ENCODE data around the gene RGS17. TPM values are rescaled to one million over a fixed set of nuclear protein-coding genes. Genes with fewer than 3 reads are reported as not detected.
A peak's percentile ranks its signal among the peaks of the same experiment; 100 is the strongest.
"Not testable (repeated sequence)": the region's sequence is repeated elsewhere in the genome, so short reads cannot be mapped to it uniquely, and the experiment has no call there.

RGS17 gene
- total RNA-seq, 2 donors from 2014 or later = 0.26 to 0.45 TPM

DNA sequence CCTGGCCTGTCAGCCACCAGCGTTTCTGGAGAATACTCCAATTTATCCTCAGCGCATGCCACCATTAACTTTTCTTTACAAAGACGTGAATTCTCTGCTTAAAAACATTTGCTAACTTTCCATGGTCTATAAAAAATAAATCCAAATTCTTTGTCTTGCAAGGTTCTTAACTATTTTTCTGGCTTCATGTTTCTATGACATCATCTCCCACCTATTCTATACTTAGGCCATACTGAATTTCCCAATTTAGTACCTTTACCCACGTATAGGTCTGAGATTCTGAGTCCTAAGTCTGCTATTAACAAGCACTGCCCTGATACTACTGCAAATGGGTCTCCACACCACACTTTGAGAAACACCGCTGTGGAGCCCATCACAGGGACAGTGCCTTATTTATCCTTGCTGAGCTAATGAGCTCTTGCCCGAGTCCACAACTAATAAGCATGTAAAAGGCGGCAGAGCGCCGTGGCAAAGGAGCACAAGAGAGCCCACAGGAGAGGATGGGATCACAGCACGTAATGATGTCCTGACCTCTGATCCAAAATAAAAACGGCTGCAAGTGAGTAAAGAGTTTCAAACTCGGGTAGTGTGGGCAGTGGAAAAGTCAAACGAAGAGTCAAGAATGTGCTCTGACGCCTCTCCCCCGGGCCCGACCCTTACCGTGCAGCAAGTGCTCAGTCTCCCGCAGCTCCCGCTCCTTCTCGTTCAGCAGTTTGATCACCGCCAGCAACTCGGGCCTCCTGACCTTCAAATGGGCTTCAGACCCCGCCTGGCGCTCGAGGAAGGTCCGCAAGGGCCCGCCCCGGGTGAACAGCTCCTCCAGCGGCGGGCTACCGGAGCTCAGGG, 129.1 kb downstream of the RGS17 start:
- Mint-ChIP-seq H3K9me3 (no peaks in the 10 kb centered on the region), H3K4me3 (peak overlapping the region; percentile 92), H3K27me3 (no peaks in the 10 kb centered on the region), H3K27ac (peak overlapping the region; percentile 93 to 96), H3K4me1 (ENCODE audit: low read depth in 2 of 2) (peaks cover 35 to 43% of the 10 kb centered on the region in 2 donors), H3K36me3 (peaks cover 24% of the 10 kb centered on the region)
- ATAC-seq (peak in 1 of 2 donors; percentile 0), DNase-seq (ENCODE audit: low spot score) (no peak)

DNA sequence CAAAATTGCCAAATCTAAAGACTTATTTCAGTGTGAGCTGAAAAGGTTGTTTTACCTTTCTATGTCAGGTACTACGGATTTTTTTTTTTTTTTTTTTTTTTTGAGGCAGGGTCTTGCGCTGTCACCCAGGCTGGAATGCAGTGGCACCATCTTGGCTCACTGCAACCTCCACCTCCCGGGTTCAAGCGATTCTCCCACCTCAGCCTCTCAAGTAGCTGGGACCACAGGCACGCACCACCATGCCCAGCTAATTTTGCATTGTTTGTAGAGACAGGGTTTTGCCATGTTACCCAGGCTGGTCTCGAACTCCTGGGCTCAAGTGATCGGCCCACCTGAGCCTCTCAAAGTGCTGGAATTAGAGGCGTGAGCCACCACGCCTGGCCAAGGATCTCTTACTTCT, 130.3 kb downstream of the RGS17 start:
- Mint-ChIP-seq H3K36me3 (peaks cover 29% of the 10 kb centered on the region), H3K4me1 (ENCODE audit: low read depth in 2 of 2) (peaks cover 38 to 49% of the 10 kb centered on the region in 2 donors), H3K27ac (peak overlapping the region; percentile 93 to 96), H3K4me3 (peak overlapping the region; percentile 92)
- H3K27me3 Mint-ChIP-seq; H3K9me3 Mint-ChIP-seq; DNase-seq (ENCODE audit: low spot score); ATAC-seq: not testable (repeated sequence)

DNA sequence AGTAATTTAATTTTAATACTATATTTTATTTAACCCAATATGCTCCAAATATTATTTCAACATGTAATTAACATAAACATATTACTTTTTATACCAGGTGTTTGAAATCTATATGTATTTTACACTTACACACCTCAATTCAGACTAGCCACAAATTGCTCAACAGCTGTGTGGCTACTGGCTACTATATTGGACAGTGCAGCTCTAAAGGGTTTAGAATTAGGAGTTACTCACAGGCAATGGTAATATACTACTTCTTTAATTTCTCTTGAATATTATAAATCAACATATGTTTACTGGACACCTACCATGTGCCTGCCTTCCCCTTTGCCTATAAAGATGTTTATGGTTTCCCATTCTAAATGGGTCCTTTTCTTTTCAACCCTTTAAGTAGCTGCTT, 130.8 kb downstream of the RGS17 start:
- no peak for DNase-seq (ENCODE audit: low spot score)
- Mint-ChIP-seq H3K36me3 (peaks cover 29% of the 10 kb centered on the region), H3K27ac (no peak overlapping the region), H3K27me3 (no peaks in the 10 kb centered on the region), H3K9me3 (no peaks in the 10 kb centered on the region), H3K4me3 (peak overlapping the region; percentile 55), H3K4me1 (ENCODE audit: low read depth in 2 of 2) (peaks cover 38 to 54% of the 10 kb centered on the region in 2 donors)
- no peak for ATAC-seq

DNA sequence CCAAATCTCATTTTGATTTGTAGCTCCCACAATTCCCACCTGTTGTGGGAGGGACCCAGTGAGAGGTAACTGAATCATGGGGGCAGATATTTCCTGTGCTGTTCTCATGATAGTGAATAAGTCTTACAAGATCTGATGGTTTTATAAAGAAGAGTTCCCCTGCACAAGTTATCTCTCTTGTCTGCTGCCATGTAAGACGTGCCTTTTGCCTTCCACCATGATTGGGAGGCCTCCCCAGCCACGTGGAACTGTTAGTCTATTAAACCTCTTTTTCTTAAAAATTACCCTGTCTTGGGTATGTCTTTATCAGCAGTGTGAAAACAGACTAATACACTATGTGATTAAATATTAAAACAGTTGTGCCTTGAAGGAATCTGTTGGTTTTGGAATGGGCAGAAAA, 131.5 kb downstream of the RGS17 start:
- peaks cover 38 to 54% of the 10 kb centered on the region in 2 donors for H3K4me1 Mint-ChIP-seq (ENCODE audit: low read depth in 2 of 2)
- peak overlapping the region; percentile 53 for H3K4me3 Mint-ChIP-seq
- DNase-seq (ENCODE audit: low spot score); ATAC-seq; H3K9me3 Mint-ChIP-seq; H3K27me3 Mint-ChIP-seq: not testable (repeated sequence)
- peak overlapping the region in 1 of 2 donors; percentile 15 for H3K27ac Mint-ChIP-seq
- peaks cover 29% of the 10 kb centered on the region for H3K36me3 Mint-ChIP-seq

DNA sequence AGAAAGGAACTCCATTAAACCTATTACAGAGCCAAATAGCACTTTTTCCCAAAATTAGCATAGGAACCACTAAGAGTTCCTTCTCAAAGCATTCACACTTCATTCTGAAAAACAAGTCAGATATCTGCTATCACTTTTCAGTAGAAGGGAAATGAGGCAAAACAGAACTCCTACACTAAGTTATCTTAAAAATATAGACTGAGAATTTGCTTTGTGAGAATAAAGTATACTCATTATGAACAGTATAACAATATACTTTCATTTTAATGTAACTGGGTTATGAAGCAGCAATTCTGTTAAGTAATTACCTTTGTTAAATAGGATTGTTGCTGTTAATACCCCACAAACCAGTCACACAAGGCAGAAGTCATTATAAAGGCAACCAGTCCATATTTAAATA, 137.2 kb downstream of the RGS17 start:
- H3K4me3 Mint-ChIP-seq = no peak overlapping the region
- ATAC-seq (no peak), DNase-seq (ENCODE audit: low spot score) (no peak)
- H3K27me3 Mint-ChIP-seq = no peaks in the 10 kb centered on the region
- peaks cover 10 to 25% of the 10 kb centered on the region in 2 donors for H3K4me1 Mint-ChIP-seq (ENCODE audit: low read depth in 2 of 2)
- peaks cover 19% of the 10 kb centered on the region for H3K36me3 Mint-ChIP-seq
- no peaks in the 10 kb centered on the region for H3K9me3 Mint-ChIP-seq
- H3K27ac Mint-ChIP-seq = peak overlapping the region; percentile 27 to 75

DNA sequence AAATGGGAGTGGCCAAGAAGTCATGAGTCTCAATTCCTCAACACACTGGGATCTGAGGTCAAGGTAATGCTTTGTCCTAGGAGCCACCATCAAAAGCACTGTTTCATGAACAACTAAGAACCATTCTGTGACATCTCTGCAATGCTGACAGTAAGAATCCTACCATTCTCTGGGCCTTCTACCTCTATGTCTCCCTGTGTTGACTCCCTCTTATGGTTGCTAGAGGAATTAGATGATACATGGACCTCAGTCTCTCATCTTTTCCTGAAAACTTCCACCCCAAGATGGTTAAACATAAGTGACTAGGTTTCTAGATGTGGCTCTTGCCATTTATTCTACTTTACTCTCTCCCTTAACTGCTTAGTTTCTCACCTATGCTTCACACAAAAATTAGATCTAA, 137.7 kb downstream of the RGS17 start:
- DNase-seq (ENCODE audit: low spot score) = no peak
- ATAC-seq = no peak
- peaks cover 19% of the 10 kb centered on the region for H3K36me3 Mint-ChIP-seq

DNA sequence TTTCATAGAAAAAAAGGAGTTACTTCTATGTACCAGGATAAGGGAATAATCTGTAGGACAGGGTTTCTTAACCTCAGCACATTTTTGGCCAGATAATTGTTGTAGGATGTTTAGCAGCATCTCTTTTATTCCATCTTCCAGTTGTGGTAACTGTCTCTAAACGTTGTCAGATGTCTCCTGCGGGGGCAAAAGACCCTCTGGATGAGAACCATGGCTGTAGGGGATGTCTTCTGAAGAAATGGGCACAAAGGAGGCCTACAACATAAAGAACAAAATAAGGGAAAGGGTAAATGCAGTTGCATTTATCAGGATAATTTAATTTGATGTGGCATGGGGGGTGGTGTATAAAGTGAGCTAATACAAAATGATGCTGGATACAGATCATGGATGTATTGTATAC, 144.1 kb downstream of the RGS17 start:
- no peak for ATAC-seq
- H3K27me3 Mint-ChIP-seq = no peaks in the 10 kb centered on the region
- peak overlapping the region; percentile 6 to 16 for H3K27ac Mint-ChIP-seq
- H3K36me3 Mint-ChIP-seq = peaks cover 13% of the 10 kb centered on the region
- H3K9me3 Mint-ChIP-seq = no peaks in the 10 kb centered on the region
- DNase-seq (ENCODE audit: low spot score) = no peak
- H3K4me1 Mint-ChIP-seq (ENCODE audit: low read depth in 2 of 2) = peaks cover 16 to 24% of the 10 kb centered on the region in 2 donors
- no peak overlapping the region for H3K4me3 Mint-ChIP-seq

More for the DNA sequence above, 137.7 kb downstream of the RGS17 start:
- Mint-ChIP-seq H3K27me3 (no peaks in the 10 kb centered on the region), H3K9me3 (no peaks in the 10 kb centered on the region), H3K4me3 (no peak overlapping the region), H3K27ac (peak overlapping the region; percentile 27 to 75), H3K4me1 (ENCODE audit: low read depth in 2 of 2) (peaks cover 10 to 24% of the 10 kb centered on the region in 2 donors)

DNA sequence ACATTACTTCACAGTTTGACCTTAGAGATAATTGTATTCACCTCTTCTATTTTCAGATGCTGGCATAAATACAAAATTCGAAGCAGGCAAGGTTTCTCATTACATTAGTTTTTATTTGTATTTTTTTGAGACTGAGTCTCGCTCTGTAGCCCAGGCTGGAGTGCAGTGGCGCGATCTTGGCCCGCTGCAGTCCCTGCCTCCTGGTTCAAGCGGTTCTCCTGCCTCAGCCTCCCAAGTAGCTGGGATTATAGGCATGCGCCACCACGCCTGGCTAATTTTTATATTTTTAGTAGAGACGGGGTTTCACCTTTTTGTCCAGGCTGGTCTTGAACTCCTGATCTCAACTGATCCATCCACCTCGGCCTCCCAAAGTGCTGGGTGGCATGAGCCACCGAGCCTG, 145.8 kb downstream of the RGS17 start:
- not testable (repeated sequence) for H3K27me3 Mint-ChIP-seq; ATAC-seq; H3K9me3 Mint-ChIP-seq; DNase-seq (ENCODE audit: low spot score)
- peak overlapping the region; percentile 91 for H3K4me3 Mint-ChIP-seq
- peaks cover 23 to 34% of the 10 kb centered on the region in 2 donors for H3K4me1 Mint-ChIP-seq (ENCODE audit: low read depth in 2 of 2)
- H3K27ac Mint-ChIP-seq = peak overlapping the region; percentile 92 to 96
- H3K36me3 Mint-ChIP-seq = peaks cover 20% of the 10 kb centered on the region

DNA sequence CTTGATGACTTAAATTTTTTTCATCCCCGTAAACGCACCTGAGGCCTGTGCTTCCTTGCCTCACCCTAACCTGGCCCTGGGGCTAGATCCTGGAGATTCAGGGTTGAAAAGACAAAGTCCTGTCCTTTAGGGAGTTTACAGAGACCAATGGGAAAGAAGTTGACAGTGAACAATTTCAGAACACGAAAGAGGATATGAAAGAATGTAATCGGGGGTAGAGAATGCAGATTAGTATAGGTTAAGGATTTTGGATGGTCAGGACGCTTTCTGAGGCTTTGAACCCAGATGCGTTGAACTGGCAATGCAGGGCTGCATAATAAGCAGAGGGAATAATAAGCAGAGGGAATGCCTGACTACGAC, 146.6 kb downstream of the RGS17 start:
- Mint-ChIP-seq H3K27ac (peak overlapping the region; percentile 92 to 96), H3K36me3 (peaks cover 21% of the 10 kb centered on the region), H3K4me3 (peak overlapping the region; percentile 91), H3K27me3 (no peaks in the 10 kb centered on the region), H3K4me1 (ENCODE audit: low read depth in 2 of 2) (peaks cover 27 to 38% of the 10 kb centered on the region in 2 donors), H3K9me3 (no peaks in the 10 kb centered on the region)
- ATAC-seq = no peak
- DNase-seq (ENCODE audit: low spot score) = no peak

DNA sequence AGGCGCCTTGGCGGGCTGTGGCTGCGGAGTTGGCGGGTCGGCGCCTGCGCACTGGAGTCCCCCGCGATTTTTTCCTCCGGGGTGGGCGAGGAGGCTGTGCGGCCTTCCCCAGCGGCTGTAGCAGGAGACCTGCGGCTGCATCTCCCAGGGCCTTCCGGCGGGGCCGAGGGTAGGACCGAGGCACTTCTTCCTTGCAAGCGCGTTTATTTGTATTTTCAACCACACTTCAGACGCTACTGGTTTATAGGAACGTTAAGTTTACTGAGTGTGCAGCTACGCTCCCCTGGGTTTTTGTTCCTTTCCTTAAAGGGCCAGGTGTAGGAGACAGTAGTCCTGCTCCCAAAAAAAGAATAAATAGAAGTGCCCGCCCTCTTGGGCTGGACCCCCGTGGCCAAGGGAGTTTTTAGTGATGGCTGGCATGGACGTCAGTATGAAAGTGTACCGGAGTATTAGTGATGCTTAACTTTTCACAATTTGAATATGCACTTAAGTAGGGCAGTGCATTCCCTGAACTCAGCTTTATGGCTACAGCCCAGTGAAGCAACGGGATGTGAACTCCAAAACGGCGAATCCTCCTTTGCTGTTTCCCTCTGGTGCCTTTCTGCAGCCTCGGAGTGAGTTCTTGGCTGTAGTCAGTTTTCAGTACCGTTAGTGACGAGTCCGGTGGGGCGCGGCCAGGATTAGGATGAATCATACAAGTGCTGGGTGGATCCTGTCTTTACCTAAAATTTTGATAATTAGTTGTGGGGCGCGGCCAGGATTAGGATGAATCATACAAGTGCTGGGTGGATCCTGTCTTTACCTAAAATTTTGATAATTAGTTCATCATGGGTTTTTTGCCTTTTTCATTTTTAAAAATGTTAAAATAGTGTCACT, 147.2 kb downstream of the RGS17 start:
- peak in 1 of 2 donors; percentile 34 for ATAC-seq
- Mint-ChIP-seq H3K36me3 (peaks cover 21% of the 10 kb centered on the region), H3K9me3 (no peaks in the 10 kb centered on the region), H3K4me1 (ENCODE audit: low read depth in 2 of 2) (peaks cover 27 to 43% of the 10 kb centered on the region in 2 donors), H3K4me3 (peak overlapping the region; percentile 91), H3K27me3 (no peaks in the 10 kb centered on the region), H3K27ac (peak overlapping the region; percentile 92 to 96)
- peak; percentile 97 for DNase-seq (ENCODE audit: low spot score)

DNA sequence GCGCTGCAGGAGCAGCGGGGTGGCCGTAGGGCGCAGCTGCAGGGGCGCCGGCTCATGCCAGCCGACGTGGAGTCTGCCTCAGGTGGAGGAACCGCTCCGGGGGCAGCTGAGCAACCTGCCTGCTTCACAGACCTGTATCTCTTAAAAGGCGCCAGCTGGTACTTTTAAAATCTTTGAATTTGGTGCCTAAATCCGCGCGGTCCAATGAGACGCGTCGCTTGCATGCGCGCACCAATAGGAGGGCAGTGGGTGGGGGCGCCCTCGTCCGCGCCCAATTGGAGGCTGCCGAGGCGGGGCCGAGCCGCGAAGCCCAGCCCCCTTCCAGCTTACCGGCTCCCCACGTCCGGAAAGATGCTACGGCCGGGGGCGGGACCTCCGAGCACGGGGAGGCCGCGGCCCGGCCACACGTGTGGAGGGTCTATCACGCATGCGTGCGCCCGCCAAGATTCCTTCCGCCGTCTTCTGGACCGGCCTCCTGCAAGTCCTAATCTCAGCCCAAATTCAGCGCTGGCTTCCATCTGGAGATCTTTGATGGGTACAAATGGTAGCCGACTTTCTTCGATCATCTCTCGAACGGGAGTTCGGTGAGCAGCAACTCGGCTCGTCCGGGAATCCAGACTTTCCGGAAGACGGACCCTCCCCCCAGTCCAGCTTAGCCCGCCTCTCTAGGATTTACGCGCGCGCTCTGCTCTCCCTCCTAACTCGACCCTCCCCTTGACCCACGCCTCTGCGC, 148.0 kb downstream of the RGS17 start, which contains the start of gene FBXO5:
Gene FBXO5 (minus strand): TSS at position 138 of the 733 bp plus-strand sequence. CDS start 82 bp downstream, at position 56.
- ATAC-seq (peak; percentile 96 to 97), DNase-seq (ENCODE audit: low spot score) (peak; percentile 99)
- H3K4me3 Mint-ChIP-seq = peak within 1 kb of the TSS; percentile 91
- peaks cover 30 to 43% of the 10 kb centered on the region in 2 donors for H3K4me1 Mint-ChIP-seq (ENCODE audit: low read depth in 2 of 2)
- no peaks in the 10 kb centered on the region for H3K9me3 Mint-ChIP-seq
- H3K27ac Mint-ChIP-seq = peak within 1 kb of the TSS; percentile 92 to 96
- no peaks in the 10 kb centered on the region for H3K27me3 Mint-ChIP-seq
- peaks cover 21% of the 10 kb centered on the region for H3K36me3 Mint-ChIP-seq

DNA sequence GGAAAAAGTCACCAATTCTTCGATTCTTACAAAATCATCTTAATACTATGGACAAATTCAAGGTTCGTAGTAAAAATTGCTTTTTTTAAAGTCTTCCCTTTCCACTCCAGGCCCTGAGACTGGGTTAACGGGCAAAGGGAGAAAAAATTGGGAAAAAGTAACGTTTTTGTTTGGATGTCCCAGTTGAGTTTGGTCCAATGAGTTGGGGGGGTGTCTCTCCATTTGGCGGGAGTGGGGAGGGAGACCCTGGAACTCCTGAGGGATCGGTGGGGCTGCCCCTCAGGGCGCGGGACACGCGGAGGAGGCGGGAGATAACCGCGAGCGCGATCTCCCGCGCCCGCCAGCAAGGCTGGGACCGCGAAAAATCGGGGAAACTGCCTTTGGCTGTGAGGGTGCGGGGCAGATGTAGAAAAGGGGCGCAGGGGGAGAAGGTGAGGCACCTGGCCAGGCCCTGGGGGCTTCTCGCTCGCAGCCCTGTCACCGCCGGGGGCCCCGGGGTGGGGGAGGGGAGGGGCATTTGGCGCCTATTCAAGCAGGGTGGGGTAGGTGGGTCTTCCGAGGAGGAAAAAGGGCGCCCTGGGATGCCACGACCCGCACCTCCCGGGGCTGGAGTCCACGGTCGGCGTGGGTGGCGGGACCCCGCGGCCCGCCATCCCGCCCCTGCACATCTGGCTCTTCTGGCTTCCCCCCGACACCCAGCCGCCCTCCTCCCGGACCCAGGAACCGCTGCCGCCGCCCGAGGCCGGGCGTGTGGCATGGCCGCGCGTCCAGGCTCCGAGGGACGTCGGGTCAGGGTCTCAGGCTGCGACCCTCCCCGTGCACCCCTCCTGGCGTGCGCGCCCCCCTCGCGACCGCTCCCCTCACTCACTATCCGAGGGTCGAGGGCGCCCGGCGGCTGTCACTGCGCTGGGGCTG, 148.8 kb downstream of the RGS17 start:
- Mint-ChIP-seq H3K9me3 (no peaks in the 10 kb centered on the region), H3K27me3 (no peaks in the 10 kb centered on the region), H3K4me3 (peak overlapping the region; percentile 91), H3K4me1 (ENCODE audit: low read depth in 2 of 2) (peaks cover 29 to 41% of the 10 kb centered on the region in 2 donors), H3K27ac (peak overlapping the region in 1 of 2 donors; percentile 92), H3K36me3 (peaks cover 19% of the 10 kb centered on the region)
- no peak for DNase-seq (ENCODE audit: low spot score)
- ATAC-seq = peak in 1 of 2 donors; percentile 0

Measured in natural killer cell treated with Interleukin-12 subunit alpha and Interleukin-12 subunit beta and Interleukin-15 and Interleukin-18, amount 100 ng/mL, for 72 hours (primary cell).